ENCODE measurements around the gene HMCN2. TPM values are rescaled to one million over a fixed set of nuclear protein-coding genes. Genes with fewer than 3 reads are reported as not detected.

The HMCN2 gene
- total and polyA plus RNA-seq, 2 donors (not counting 3 experiments of a cell fraction or from before 2014, with no cell fraction given): 0.04 to 0.24 TPM

GRCh38 chr9:130471411-130472183, 206.0 kb downstream of the HMCN2 start:
- Histone ChIP-seq H3K4me1 (ENCODE audit: control insufficient read depth, extremely low read depth, insufficient read depth, low read length) (no peaks in the 10 kb centered on the region), H3K4me3 (replicated peaks in 1 of 3; ENCODE audit: insufficient read depth in 1 of 3, low read depth in 1 of 3, low read length in 3 of 3) (no peak overlapping the region), H3K27ac (ENCODE audit: insufficient read depth, low read depth, low read length) (no peak overlapping the region), H3K9me3 (replicated peaks; ENCODE audit: control insufficient read depth, insufficient read depth, low read length) (no peaks in the 10 kb centered on the region), H3K9ac (replicated peaks; ENCODE audit: extremely low read depth, insufficient read depth, low read length) (no peak overlapping the region), H4K20me1 (replicated peaks; ENCODE audit: control insufficient read depth, extremely low read depth, insufficient read depth, low read length) (no peaks in the 10 kb centered on the region), H3K27me3 (ENCODE audit: control insufficient read depth in 2 of 2, insufficient read depth in 2 of 2, low read length in 2 of 2) (no peaks in the 10 kb centered on the region), H3K4me2 (ENCODE audit: insufficient read depth, low read length) (no peak overlapping the region), H2AFZ (ENCODE audit: low read depth, low read length) (no peak overlapping the region), H3K79me2 (ENCODE audit: control insufficient read depth, insufficient read depth, low read length) (no peaks in the 10 kb centered on the region), H3K9me1 (replicated peaks; ENCODE audit: control insufficient read depth, extremely low read depth, insufficient read depth, low read length) (no peaks in the 10 kb centered on the region), H3K36me3 (ENCODE audit: control insufficient read depth in 2 of 2, extremely low read depth in 1 of 2, insufficient read depth in 2 of 2, low read length in 2 of 2) (no peaks in the 10 kb centered on the region)
- BruUV-seq (replicated peaks): no TSS peak
- TF ChIP-seq JUN (IDR thresholded peaks at IDR 0.05; ENCODE audit: borderline replicate concordance, insufficient read depth, insufficient read length, low read depth) (no peak), EZH2 (IDR thresholded peaks at IDR 0.05; ENCODE audit: borderline replicate concordance, low read depth, low read length, severe bottlenecking) (no peak), POLR2A (IDR thresholded peaks at IDR 0.05; ENCODE audit: low read depth, low read length) (no peak), GATA2 (IDR thresholded peaks at IDR 0.05; ENCODE audit: insufficient read depth, insufficient read length, low read depth, low read length) (no peak), POLR2AphosphoS5 (IDR thresholded peaks at IDR 0.05; ENCODE audit: insufficient read depth, low read depth, low read length) (no peak), MYC (IDR thresholded peaks at IDR 0.05; ENCODE audit: low read depth, low read length) (no peak), FOS (IDR thresholded peaks at IDR 0.05; ENCODE audit: borderline replicate concordance, insufficient read depth, low read length) (no peak)
- TF ChIP-seq, protein P1, sequence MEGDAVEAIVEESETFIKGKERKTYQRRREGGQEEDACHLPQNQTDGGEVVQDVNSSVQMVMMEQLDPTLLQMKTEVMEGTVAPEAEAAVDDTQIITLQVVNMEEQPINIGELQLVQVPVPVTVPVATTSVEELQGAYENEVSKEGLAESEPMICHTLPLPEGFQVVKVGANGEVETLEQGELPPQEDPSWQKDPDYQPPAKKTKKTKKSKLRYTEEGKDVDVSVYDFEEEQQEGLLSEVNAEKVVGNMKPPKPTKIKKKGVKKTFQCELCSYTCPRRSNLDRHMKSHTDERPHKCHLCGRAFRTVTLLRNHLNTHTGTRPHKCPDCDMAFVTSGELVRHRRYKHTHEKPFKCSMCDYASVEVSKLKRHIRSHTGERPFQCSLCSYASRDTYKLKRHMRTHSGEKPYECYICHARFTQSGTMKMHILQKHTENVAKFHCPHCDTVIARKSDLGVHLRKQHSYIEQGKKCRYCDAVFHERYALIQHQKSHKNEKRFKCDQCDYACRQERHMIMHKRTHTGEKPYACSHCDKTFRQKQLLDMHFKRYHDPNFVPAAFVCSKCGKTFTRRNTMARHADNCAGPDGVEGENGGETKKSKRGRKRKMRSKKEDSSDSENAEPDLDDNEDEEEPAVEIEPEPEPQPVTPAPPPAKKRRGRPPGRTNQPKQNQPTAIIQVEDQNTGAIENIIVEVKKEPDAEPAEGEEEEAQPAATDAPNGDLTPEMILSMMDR (IDR thresholded peaks at IDR 0.05; ENCODE audit: extremely low read depth in 1 of 2, insufficient read depth in 1 of 2, low read depth in 1 of 2, low read length in 2 of 2): no peak
- TF ChIP-seq, protein P2, sequence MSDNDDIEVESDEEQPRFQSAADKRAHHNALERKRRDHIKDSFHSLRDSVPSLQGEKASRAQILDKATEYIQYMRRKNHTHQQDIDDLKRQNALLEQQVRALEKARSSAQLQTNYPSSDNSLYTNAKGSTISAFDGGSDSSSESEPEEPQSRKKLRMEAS (IDR thresholded peaks at IDR 0.05; ENCODE audit: insufficient read depth, insufficient read length): no peak
- no peak for DNase-seq (ENCODE audit: low read depth, low spot score)
- FAIRE-seq: no peak
- intact Hi-C loops (cut with micrococcal nuclease) (no loop called here), dilution Hi-C loops (cut with MboI; ENCODE audit: extremely low pct_ligation_motif_present, low sequenced_read_pairs) (no loop called here)
- ChIA-PET CTCF (interaction anchor here (1.2 kb wide), 1 partner anchor 212 kb away, joined by 3 read pairs; no protein-coding TSS in a partner anchor), POLR2A (no interaction called here)
